ENCODE results near the gene COL9A1. TPM values are rescaled to one million over a fixed set of nuclear protein-coding genes. Genes with fewer than 3 reads are reported as not detected.

The COL9A1 gene
- total RNA-seq, 2 donors from 2014 or later = 0.33 to 18.7 TPM

DNA sequence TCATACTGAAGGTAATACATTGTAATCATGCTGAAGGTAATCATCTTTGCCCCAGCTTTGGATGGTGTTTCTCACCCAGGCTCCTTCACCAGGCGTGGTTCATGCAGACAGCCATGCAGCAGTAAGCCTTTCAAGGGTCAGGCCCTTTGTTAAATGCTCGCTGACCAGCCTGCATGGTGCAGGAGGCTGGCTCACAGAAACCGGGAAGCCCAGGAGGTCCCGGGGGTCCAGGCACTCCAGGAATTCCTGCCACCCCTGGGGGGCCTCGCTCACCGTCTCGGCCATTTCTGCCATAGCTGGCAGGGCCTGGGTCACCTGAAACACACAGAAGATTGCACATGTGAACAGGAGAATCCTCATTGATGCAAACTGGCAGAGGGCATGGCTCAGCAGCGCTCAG, 86.1 kb downstream of the COL9A1 start:
- Histone ChIP-seq H3K4me3 (no peak overlapping the region), H3K36me3 (no peaks in the 10 kb centered on the region), H3K9me3 (no peaks in the 10 kb centered on the region), H3K4me1 (peaks cover 0 to 4% of the 10 kb centered on the region in 2 donors), H3K27me3 (no peaks in the 10 kb centered on the region), H3K27ac (no peak overlapping the region)
- no peak for DNase-seq (ENCODE audit: low spot score)
- no peak for TF ChIP-seq CTCF (IDR thresholded peaks at IDR 0.05)

- Histone ChIP-seq H3K27me3 (no peaks in the 10 kb centered on the region), H3K4me1 (no peaks in the 10 kb centered on the region), H3K36me3 (no peaks in the 10 kb centered on the region), H3K27ac (no peak overlapping the region), H3K9me3 (no peaks in the 10 kb centered on the region), H3K4me3 (no peak overlapping the region)
- TF ChIP-seq CTCF (IDR thresholded peaks at IDR 0.05) = no peak
- DNase-seq (ENCODE audit: low spot score) = no peak
These were observed 87.3 kb downstream of the COL9A1 start for GRCh38 chr6:70215460-70216108.

DNA sequence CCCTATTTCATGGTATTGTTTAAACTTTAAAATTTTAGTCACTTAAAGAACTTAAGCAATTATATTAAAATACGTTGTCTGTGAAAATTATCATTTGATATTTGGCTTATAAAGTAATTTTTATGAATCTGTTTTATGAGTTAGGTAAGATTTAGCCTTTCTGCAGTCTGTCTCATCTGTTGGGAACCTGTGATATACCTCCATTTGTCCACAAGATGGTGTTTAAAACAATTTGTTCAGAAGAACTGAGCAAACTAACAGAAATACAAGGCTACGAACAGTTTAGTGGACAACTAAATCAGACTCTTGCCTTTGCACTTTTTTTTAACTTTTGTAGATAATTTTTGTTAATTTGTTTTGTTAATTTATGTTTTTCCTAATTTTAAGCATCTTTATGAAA, 92.4 kb downstream of the COL9A1 start:
- Histone ChIP-seq H3K27ac (no peak overlapping the region), H3K9me3 (no peaks in the 10 kb centered on the region), H3K27me3 (no peaks in the 10 kb centered on the region), H3K4me1 (no peaks in the 10 kb centered on the region), H3K36me3 (no peaks in the 10 kb centered on the region), H3K4me3 (no peak overlapping the region)
- no peak for DNase-seq (ENCODE audit: low spot score)
- peak in 1 of 2 donors; percentile 35 for TF ChIP-seq CTCF (IDR thresholded peaks at IDR 0.05)

- no peaks in the 10 kb centered on the region for H3K9me3 ChIP-seq
- H3K4me3 ChIP-seq = no peak overlapping the region
- no peak for TF ChIP-seq CTCF (IDR thresholded peaks at IDR 0.05)
- DNase-seq (ENCODE audit: low spot score) = no peak
- H3K27ac ChIP-seq = no peak overlapping the region
- H3K27me3 ChIP-seq = no peaks in the 10 kb centered on the region
- H3K36me3 ChIP-seq = no peaks in the 10 kb centered on the region
- H3K4me1 ChIP-seq = no peaks in the 10 kb centered on the region
These were observed 94.6 kb downstream of the COL9A1 start for GRCh38 chr6:70208235-70208790.

GRCh38 chr6:70198785-70199184, 104.1 kb downstream of the COL9A1 start:
- Histone ChIP-seq H3K27me3 (no peaks in the 10 kb centered on the region), H3K4me3 (no peak overlapping the region), H3K9me3 (no peaks in the 10 kb centered on the region), H3K36me3 (no peaks in the 10 kb centered on the region), H3K27ac (no peak overlapping the region), H3K4me1 (no peaks in the 10 kb centered on the region)
- no peak for TF ChIP-seq CTCF (IDR thresholded peaks at IDR 0.05)
- no peak for DNase-seq (ENCODE audit: low spot score)

DNA sequence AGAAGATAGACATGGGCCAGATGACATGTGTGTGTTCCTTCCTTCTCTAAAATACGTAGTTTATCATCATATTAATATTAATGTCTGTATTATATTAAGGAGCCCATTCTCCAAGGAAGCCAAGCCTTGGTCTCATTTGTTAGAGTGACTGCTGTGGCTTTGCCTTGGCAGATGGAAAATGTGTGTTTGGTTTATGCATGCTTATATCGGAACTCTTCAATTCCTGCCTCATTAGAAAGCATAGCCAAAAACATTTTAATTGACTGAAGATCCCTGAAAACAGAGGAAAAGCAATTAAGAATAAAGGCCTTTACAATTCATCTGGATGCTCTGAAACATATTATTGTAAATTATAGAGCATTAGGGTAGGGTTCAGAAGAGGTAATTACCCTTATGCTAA, 106.4 kb downstream of the COL9A1 start:
- no peak for TF ChIP-seq CTCF (IDR thresholded peaks at IDR 0.05)
- no peak for DNase-seq (ENCODE audit: low spot score)
- Histone ChIP-seq H3K36me3 (no peaks in the 10 kb centered on the region), H3K4me3 (no peak overlapping the region), H3K27me3 (no peaks in the 10 kb centered on the region), H3K4me1 (no peaks in the 10 kb centered on the region), H3K27ac (no peak overlapping the region), H3K9me3 (no peaks in the 10 kb centered on the region)

Data from right atrium auricular region (tissue), 2 donors.